GM12864 (cell line): ENCODE results near the gene TSPOAP1.

Experiments
- DNase-seq: peaks from one replicate; pipeline ENCODE4 v3.0.0-alpha.2; 2011; ENCODE audit warnings: low read depth
- H3K4me3 ChIP-seq: 2 replicates; pipeline ENCODE4 v1.5.1; 2011; ENCODE audit warnings: mild to moderate bottlenecking, low read depth, low read length, control low read depth
- CTCF ChIP-seq: IDR thresholded peaks from 2 replicates; pipeline ENCODE4 v1.5.1; 2011; ENCODE audit warnings: low read depth, mild to moderate bottlenecking, moderate library complexity, low read length, control low read depth, inconsistent platforms; ENCODE audit errors: missing control alignments

Gene TSPOAP1

GRCh38 chr17:58327363-58328194 lies 1.0 kb downstream of the TSPOAP1 start:
- H3K4me3 ChIP-seq: peak overlapping the region; percentile 35; the same call in 1 of the 2 replicates
- TF ChIP-seq CTCF: no peak
- DNase-seq: no peak

GRCh38 chr17:58326609-58327362 lies 1.8 kb downstream of the TSPOAP1 start:
- no peak for DNase-seq
- no peak overlapping the region for H3K4me3 ChIP-seq
- no peak for TF ChIP-seq CTCF

- no peak overlapping the region for H3K4me3 ChIP-seq
- TF ChIP-seq CTCF: no peak
- DNase-seq: no peak
These were observed 2.6 kb downstream of the TSPOAP1 start for GRCh38 chr17:58325976-58326468.

- DNase-seq: no peak
- TF ChIP-seq CTCF: no peak
- no peak overlapping the region for H3K4me3 ChIP-seq
These were observed 3.3 kb downstream of the TSPOAP1 start for GRCh38 chr17:58325289-58325726.

- H3K4me3 ChIP-seq: no peak overlapping the region
- no peak for TF ChIP-seq CTCF
- no peak for DNase-seq
These were observed 3.9 kb downstream of the TSPOAP1 start for GRCh38 chr17:58324409-58325288.

GRCh38 chr17:58324056-58324408 lies 4.6 kb downstream of the TSPOAP1 start:
- H3K4me3 ChIP-seq: no peak overlapping the region
- no peak for DNase-seq
- TF ChIP-seq CTCF: no peak
